Measurements from ENCODE around the gene OR2AE1. TPM values are rescaled to one million over a fixed set of nuclear protein-coding genes. Genes with fewer than 3 reads are reported as not detected.

OR2AE1 gene
- polyA plus RNA-seq, 3 donors = not detected

- Histone ChIP-seq H3K4me2 (replicated peaks; ENCODE audit: extremely low read depth, low read length, poor library complexity, severe bottlenecking) (no peak overlapping the region), H3K36me3 (replicated peaks in 1 of 2; ENCODE audit: control insufficient read depth in 1 of 2, insufficient read depth in 2 of 2, low read length in 2 of 2) (no peaks in the 10 kb centered on the region), H3K4me3 (replicated peaks in 1 of 3; ENCODE audit: low read depth in 2 of 3, low read length in 3 of 3) (no peak overlapping the region), H3K27me3 (ENCODE audit: control insufficient read depth in 2 of 2, insufficient read depth in 2 of 2, low read length in 2 of 2) (no peaks in the 10 kb centered on the region), H2AFZ (ENCODE audit: insufficient read depth, low read depth, low read length, poor library complexity, severe bottlenecking) (no peak overlapping the region), H3K27ac (ENCODE audit: low read depth in 1 of 2, low read length in 2 of 2) (no peak overlapping the region), H3K4me1 (ENCODE audit: control insufficient read depth in 1 of 2, insufficient read depth in 2 of 2, low read length in 2 of 2) (peaks cover 0 to under 1% of the 10 kb centered on the region in 2 donors), H3K9ac (ENCODE audit: insufficient read depth, low read length, poor library complexity, severe bottlenecking) (no peak overlapping the region), H3K79me2 (ENCODE audit: insufficient read depth, low read length) (no peaks in the 10 kb centered on the region), H3K9me3 (replicated peaks in 1 of 2; ENCODE audit: control insufficient read depth in 1 of 2, insufficient read depth in 1 of 2, low read length in 2 of 2) (no peaks in the 10 kb centered on the region), H4K20me1 (ENCODE audit: insufficient read depth, low read length) (no peaks in the 10 kb centered on the region)
- no peak for TF ChIP-seq CTCF (IDR thresholded peaks at IDR 0.05)
- Mint-ChIP-seq H3K4me1 (peaks cover 4% of the 10 kb centered on the region), H3K9me3 (no peaks in the 10 kb centered on the region), H3K36me3 (no peaks in the 10 kb centered on the region), H3K27me3 (ENCODE audit: low read depth in 3 of 3) (peaks cover 0 to 5% (median 3%) of the 10 kb centered on the region in 3 donors), H3K4me3 (no peak overlapping the region), H3K27ac (no peak overlapping the region)
- intact Hi-C loops (cut with micrococcal nuclease) = no loop called here
- no CpG with 5 or more reads among the region's 2 CpGs for WGBS (ENCODE audit: insufficient coverage)
- no peak for DNase-seq
These were observed 33.9 kb downstream of the OR2AE1 start for GRCh38 chr7:99842926-99843325.

- no peak overlapping the region for H3K4me3 Mint-ChIP-seq
- H3K36me3 Mint-ChIP-seq = no peaks in the 10 kb centered on the region
- H3K4me2 ChIP-seq (replicated peaks; ENCODE audit: extremely low read depth, low read length, poor library complexity, severe bottlenecking) = no peak overlapping the region
- WGBS (ENCODE audit: insufficient coverage) = 90% methylated on average over 3 of the region's 3 CpGs
- H2AFZ ChIP-seq (ENCODE audit: insufficient read depth, low read depth, low read length, poor library complexity, severe bottlenecking) = no peak overlapping the region
- H3K9me3 Mint-ChIP-seq = no peaks in the 10 kb centered on the region
- peaks cover 6% of the 10 kb centered on the region in 2 donors for H3K4me1 ChIP-seq (ENCODE audit: control insufficient read depth in 1 of 2, insufficient read depth in 2 of 2, low read length in 2 of 2)
- H4K20me1 ChIP-seq (ENCODE audit: insufficient read depth, low read length) = no peaks in the 10 kb centered on the region
- H3K79me2 ChIP-seq (ENCODE audit: insufficient read depth, low read length) = no peaks in the 10 kb centered on the region
- intact Hi-C loops (cut with micrococcal nuclease) = no loop called here
- no peak overlapping the region for H3K4me3 ChIP-seq (replicated peaks in 1 of 3; ENCODE audit: low read depth in 2 of 3, low read length in 3 of 3)
- H3K27me3 Mint-ChIP-seq (ENCODE audit: low read depth in 3 of 3) = peaks cover 0 to 5% (median 1%) of the 10 kb centered on the region in 3 donors
- TF ChIP-seq CTCF (IDR thresholded peaks at IDR 0.05) = no peak
- no peak for DNase-seq
- no peak overlapping the region for H3K27ac ChIP-seq (ENCODE audit: low read depth in 1 of 2, low read length in 2 of 2)
- no peak overlapping the region for H3K9ac ChIP-seq (ENCODE audit: insufficient read depth, low read length, poor library complexity, severe bottlenecking)
- H3K9me3 ChIP-seq (replicated peaks in 1 of 2; ENCODE audit: control insufficient read depth in 1 of 2, insufficient read depth in 1 of 2, low read length in 2 of 2) = no peaks in the 10 kb centered on the region
- peaks cover 15% of the 10 kb centered on the region for H3K4me1 Mint-ChIP-seq
- peak overlapping the region in 1 of 7 donors; percentile 58 for H3K27ac Mint-ChIP-seq
- no peaks in the 10 kb centered on the region for H3K36me3 ChIP-seq (replicated peaks in 1 of 2; ENCODE audit: control insufficient read depth in 1 of 2, insufficient read depth in 2 of 2, low read length in 2 of 2)
- H3K27me3 ChIP-seq (ENCODE audit: control insufficient read depth in 2 of 2, insufficient read depth in 2 of 2, low read length in 2 of 2) = no peaks in the 10 kb centered on the region
These were observed 36.5 kb downstream of the OR2AE1 start for GRCh38 chr7:99840136-99840869.

Data from CD14-positive monocyte (primary cell).